HG02678 (cell line): Measurements from ENCODE around the gene DOCK4.
A peak's percentile ranks its signal among the peaks of the same experiment; 100 is the strongest.

Experiments used
- ATAC-seq: cut with Tn5 transposase; IDR thresholded peaks from one replicate; pipeline ENCODE4 v1.9.1; 2021; ENCODE audit warnings: mild to moderate bottlenecking, moderate library complexity; ENCODE audit not compliant: unreplicated experiment

Gene DOCK4

DNA sequence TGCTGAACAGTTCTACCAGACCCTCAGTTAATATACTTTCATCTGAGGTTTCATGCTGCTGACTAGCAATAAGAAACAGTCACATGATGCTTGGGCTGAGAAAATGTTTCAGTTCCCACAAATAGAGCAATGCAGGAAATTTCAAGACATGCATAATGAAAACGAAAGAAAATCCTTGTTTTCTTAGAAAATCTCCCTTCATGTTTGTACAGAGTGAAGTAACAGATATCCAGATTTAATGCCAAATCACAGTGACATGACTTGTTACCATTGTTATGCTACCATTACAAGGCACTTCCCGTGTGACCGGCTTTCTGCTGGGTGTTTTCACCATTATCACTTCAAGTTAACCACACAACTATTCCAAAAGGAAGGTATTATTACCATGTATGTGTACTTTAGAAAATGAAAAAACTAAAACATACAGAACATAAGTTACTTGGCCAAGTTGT, 121.7 kb downstream of the DOCK4 start:
- peak; percentile 54 for ATAC-seq

- ATAC-seq = no peak
These were observed 122.3 kb downstream of the DOCK4 start for GRCh38 chr7:112083776-112084355.

- no peak for ATAC-seq
These were observed 123.9 kb downstream of the DOCK4 start for GRCh38 chr7:112082306-112082705.

DNA sequence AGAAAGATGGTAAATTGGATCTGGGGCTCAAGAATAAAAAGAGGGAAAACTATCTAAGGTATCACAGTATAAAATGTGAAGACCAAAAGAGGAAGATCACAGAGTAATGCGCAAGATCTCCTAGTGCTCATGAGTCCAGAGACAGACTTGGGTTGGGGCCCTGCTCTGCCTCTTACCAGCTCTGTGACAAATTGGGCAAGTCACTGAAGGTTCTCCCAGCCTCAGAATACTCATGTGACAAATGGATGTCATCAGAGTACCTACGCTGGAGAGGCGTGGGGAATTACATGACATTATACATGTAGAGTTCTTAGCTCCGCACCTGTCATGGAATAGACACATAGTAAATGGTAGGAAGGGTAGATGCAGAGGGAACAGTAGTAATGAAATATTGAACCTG, 124.4 kb downstream of the DOCK4 start:
- no peak for ATAC-seq

DNA sequence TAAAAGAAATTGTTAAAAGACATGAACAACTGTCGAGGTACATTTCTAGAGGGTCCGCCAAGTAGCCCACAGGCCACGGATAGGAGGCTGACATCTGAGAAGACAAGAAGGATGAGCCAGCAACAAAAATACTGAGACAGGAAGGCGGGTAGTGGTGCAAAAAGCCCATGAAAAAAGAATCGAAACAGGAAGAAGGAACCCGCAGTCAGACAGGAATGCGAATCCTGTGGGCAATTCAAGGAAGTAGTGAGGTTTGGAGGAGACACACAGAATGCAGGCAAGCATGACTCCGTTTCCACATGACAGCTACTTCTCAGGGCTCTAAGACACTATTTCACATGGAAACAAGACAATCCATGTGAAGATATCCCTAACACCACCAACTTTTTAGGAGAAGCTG, 125.2 kb downstream of the DOCK4 start:
- ATAC-seq = peak; percentile 34

DNA sequence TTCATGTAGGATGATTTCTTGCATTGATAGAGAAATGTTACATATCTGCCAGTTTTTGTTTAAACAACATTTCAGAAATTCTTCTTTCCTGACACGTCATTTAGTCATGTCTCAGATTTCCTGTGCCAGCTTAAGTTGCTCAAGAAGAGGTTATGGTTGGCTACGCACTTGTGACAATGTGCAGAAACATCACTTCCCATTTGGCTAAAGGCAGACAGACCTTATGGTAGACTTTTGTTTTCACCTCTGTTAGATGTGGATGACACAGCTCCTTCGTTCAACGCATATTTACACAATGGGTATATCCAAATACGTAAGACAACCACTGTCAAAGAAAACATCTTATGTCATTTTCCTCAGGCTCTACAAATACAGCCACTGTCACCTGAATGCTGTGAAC, 125.8 kb downstream of the DOCK4 start:
- ATAC-seq = peak; percentile 85

DNA sequence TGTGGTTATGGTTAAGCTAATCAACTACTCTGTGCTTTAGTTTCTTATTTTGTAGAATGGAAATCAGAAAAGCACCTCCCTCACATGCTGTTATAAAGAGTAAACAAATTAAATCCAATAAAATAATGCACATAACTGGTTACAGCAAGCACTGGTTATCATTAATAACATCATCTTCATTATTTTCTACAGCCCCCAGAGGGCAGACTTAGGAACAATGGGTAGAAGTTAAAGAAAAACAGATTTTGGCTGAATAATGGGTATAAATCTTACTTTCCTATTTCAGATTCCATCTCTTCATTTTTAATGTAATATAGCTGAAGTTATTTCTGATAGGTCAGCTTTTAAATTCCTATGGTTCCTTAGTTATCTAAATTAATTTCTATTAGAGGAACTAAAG, 126.5 kb downstream of the DOCK4 start:
- ATAC-seq = no peak

- no peak for ATAC-seq
These were observed 127.1 kb downstream of the DOCK4 start for GRCh38 chr7:112079122-112079521.

DNA sequence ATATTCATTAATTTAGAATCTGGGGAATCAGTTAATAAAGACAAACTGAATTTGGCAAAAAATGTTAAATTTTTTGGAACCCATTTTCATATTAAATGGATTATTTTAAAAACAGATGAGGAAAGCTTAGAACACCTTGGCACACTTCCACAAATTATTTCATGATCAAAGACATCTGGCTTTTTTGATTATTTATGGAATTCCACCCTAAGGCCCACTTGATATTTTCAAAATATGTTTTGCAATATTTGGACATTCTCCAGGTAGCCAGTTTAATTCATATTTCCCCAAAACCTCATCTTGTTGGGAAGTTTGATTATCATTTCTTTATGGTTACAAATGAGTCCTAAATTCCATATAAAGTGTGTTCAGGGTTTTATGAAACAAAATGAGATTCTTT, 129.9 kb downstream of the DOCK4 start:
- no peak for ATAC-seq

DNA sequence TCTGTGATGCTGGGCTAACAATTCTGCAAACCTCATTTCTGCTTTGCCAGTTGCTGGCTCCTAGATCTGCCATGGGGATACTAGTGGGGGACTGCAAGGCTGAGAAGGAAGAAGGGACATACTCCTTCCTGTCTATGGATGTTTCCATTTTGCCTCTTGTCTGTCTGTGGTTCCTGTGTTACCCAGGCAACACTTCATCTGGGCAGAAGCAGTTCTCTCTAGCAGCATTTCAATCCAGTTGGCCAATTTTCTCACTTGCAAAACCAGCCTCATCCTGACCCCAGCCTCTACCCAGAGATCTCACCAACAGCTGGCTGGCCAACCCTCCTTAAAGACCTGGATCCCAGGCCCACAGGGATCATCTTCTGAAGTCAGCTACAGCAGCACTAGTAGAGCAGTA, 131.7 kb downstream of the DOCK4 start:
- no peak for ATAC-seq

DNA sequence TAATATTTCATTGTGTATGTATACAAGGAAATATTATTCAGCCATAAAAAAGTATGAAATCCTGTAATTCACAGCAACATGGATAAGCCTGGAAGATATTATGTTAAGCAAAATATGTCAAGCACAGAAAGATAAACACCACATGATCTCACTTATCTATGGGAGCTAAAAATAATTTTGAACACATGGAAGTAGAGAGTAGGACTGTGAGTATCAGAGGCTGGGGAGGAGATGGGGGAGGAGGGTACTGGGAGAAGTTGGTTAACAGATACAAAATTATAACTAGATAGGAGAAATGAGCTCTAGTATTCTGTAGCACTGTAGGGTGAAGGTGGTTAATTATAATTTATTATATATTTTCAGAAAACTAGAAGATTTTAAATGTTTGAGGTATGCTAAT, 132.7 kb downstream of the DOCK4 start:
- no peak for ATAC-seq

DNA sequence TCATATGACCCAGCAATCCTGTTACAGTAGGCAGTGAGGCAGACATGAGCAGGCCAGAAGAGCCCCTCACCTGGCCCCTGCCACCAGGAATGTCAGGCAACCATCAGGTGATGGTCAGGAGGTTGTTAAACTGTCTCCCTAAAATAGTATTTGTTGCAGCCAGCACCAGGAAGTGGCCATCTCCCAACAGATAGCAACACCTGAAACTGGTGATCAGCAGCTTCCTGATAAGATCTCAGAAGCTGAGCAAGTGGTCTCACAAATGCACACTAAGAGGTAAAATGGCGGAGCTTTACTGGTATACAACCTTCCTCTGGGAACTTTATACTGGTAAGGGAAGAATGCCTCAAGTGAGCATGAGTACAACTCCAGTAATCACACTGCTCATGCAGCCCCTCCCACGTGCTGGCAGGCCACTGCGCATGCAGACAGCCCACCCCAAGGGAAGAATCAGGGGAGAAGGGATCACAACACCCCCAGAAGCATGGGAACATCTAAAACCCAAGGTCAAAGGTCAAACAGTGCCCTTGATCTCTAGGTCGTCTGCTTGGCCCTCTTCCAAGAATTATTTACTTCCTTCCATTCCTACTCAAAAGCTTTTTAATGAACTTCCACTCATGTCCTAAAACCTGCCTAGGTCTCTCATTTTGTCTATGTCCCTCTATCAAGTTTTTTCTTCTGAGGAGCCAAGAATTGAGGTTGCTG, 133.5 kb downstream of the DOCK4 start:
- no peak for ATAC-seq

- ATAC-seq = no peak
These were observed 134.3 kb downstream of the DOCK4 start for GRCh38 chr7:112071856-112072255.

- no peak for ATAC-seq
These were observed 135.4 kb downstream of the DOCK4 start for GRCh38 chr7:112070674-112071256.

- ATAC-seq = no peak
These were observed 136.3 kb downstream of the DOCK4 start for GRCh38 chr7:112069879-112070321.

- ATAC-seq = no peak
These were observed 137.2 kb downstream of the DOCK4 start for GRCh38 chr7:112068967-112069366.

DNA sequence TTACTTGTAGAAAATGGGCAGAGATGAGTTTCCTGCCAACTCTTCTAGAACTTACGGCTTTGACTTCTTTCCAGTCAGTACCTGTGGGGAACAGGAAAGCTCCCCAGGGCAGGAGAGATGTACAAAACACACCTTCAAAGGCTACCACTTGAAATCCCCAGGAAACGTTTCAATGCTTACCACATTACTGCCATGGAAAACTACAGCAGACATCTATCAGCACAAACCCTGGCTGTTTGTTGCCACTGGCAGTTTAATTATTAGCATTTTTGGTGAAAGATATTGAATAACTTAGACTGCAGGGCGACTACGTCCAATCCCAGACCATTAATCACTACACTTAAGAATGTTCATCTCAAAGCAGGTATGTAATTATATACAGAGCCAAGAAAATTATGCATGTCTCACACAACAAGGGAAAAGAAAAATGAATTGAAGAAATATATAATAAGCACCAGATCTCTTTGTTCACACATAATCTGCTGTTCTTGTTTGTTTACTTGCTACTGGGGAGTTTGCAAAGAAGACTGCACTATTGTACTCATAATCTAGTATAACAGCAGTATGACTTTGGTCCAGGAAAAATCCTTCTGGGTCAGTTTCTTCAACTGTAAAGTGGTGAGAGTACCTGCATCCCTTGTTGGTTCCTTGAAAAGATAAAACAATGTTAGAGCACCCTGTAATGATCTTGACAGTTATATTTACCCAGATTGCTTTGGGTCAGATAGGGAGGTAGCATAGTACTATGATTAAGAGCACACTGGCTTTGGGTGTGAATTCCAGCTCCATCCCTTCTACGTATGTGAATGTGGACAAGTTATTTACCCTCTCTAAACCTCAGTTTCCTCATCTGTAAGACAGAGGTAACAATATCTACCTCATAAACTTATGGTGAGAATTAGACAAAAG, 138.3 kb downstream of the DOCK4 start:
- ATAC-seq = no peak

DNA sequence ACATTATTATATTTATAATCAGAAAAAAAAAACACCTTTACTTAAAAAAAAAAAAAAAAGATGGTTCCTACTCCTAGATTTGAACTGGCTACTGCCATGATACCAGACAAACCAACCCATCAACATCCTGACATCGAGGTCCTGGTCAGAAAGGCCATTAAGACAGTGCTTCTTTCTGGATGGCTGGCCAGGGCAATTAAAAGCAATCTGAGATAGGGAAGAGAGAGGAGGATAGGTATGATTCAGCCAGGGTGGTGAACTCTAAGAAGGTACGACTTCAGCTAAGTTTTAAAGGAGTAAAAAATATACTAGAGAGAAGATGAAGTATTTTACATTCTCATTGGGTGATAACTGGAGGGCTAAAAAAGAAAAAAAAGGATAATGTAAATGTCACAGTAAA, 139.0 kb downstream of the DOCK4 start:
- no peak for ATAC-seq

GRCh38 chr7:112065758-112066157, 140.4 kb downstream of the DOCK4 start:
- ATAC-seq = no peak

DNA sequence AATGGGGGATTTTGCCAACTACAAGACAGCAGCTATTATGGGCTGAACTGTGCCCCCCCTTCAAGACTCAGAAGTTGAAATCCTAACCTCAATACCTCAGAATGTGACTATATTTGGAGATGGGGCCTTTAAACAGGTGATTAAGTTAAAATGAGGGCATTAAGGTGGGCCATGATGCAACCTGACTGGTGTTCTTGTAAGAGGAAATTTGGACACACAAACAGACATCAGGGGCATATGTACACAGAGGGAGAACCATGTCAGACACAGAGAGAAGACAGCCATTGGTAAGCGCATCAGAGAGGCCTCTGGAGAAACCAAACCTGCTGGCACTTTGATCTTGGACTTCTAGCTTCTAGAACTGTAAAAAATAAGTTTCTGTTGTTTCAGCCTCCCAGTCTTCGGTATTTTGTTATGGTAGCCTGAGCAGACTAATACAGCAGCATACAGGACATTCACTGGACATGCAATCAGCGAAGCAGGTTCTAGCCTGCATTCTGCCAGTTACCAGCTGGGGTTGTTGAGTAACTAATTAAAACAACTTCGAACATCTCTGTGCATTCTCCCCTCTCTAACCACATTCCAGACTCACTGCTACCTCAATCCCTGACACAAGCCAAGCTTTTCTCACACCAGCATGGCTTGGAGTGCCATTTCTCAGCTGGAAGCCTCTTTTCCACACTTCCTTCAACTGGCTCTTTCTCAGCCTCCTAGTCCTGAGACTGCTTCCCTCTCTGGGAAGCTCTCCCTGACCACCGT, 141.4 kb downstream of the DOCK4 start:
- no peak for ATAC-seq

- no peak for ATAC-seq
These were observed 142.2 kb downstream of the DOCK4 start for GRCh38 chr7:112063974-112064373.
